ENCODE results near the gene NFATC2.

DNA sequence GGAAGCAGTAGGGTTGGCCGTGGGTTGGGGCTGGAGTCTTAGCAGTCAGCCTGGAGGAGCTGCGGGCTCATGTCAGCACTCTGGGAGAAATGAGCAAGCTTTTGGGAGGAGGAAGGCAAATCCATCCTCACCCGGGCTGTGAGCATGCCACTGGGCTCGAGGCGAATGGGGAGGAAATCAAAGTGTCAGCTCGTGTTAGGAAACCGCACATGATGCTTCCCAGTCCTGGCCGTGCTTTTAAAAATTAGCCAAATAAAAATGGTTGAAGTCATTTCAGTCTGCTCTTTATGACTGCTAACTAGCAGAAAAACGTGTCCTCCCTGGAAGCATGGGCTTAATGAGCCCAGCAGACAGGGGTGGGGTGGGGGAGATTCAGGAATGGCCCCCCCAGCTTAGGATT lies 98.1 kb downstream of the NFATC2 start:
- TF ChIP-seq, protein P1, sequence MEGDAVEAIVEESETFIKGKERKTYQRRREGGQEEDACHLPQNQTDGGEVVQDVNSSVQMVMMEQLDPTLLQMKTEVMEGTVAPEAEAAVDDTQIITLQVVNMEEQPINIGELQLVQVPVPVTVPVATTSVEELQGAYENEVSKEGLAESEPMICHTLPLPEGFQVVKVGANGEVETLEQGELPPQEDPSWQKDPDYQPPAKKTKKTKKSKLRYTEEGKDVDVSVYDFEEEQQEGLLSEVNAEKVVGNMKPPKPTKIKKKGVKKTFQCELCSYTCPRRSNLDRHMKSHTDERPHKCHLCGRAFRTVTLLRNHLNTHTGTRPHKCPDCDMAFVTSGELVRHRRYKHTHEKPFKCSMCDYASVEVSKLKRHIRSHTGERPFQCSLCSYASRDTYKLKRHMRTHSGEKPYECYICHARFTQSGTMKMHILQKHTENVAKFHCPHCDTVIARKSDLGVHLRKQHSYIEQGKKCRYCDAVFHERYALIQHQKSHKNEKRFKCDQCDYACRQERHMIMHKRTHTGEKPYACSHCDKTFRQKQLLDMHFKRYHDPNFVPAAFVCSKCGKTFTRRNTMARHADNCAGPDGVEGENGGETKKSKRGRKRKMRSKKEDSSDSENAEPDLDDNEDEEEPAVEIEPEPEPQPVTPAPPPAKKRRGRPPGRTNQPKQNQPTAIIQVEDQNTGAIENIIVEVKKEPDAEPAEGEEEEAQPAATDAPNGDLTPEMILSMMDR (conservative IDR thresholded peaks at IDR 0.05), result no peak
- TF ChIP-seq EZH2 (IDR thresholded peaks at IDR 0.05; ENCODE audit: low read depth), result no peak

Measured in PC-9 (cell line).